ENCODE data around the gene PLOD1.

PLOD1 gene

GRCh38 chr1:11946647-11947046, 12.1 kb downstream of the PLOD1 start:
- ATAC-seq, result no peak
- TF ChIP-seq SNAI2 (CRISPR knock-in tag; IDR thresholded peaks at IDR 0.05) (no peak), BACH2 (CRISPR knock-in tag; IDR thresholded peaks at IDR 0.05; ENCODE audit: borderline replicate concordance) (no peak), ZFP3 (CRISPR knock-in tag; IDR thresholded peaks at IDR 0.05) (no peak), RARB (CRISPR knock-in tag; IDR thresholded peaks at IDR 0.05) (no peak), ZFP30 (CRISPR knock-in tag; IDR thresholded peaks at IDR 0.05) (no peak), ZNF8 (CRISPR knock-in tag; IDR thresholded peaks at IDR 0.05) (no peak)

- TF ChIP-seq PATZ1 (CRISPR knock-in tag; IDR thresholded peaks at IDR 0.05; ENCODE audit: borderline replicate concordance) (no peak), TOX (CRISPR knock-in tag; IDR thresholded peaks at IDR 0.05; ENCODE audit: borderline replicate concordance) (no peak), ZNF8 (CRISPR knock-in tag; IDR thresholded peaks at IDR 0.05) (no peak), ESRRG (CRISPR knock-in tag; IDR thresholded peaks at IDR 0.05) (no peak)
- ATAC-seq, result peak; percentile 20; the same call in 1 of the 3 replicates
These were observed 14.4 kb downstream of the PLOD1 start for GRCh38 chr1:11948822-11949458.

- TF ChIP-seq TOX (CRISPR knock-in tag; IDR thresholded peaks at IDR 0.05; ENCODE audit: borderline replicate concordance) (no peak), TCF4 (CRISPR knock-in tag; IDR thresholded peaks at IDR 0.05; ENCODE audit: borderline replicate concordance) (peak; percentile 75; the same call in 1 of the 2 replicates)
- ATAC-seq, result peak; percentile 43; the same call in 2 of the 3 replicates
These were observed 17.4 kb downstream of the PLOD1 start for GRCh38 chr1:11951901-11952300.

GRCh38 chr1:11952455-11953109, 18.1 kb downstream of the PLOD1 start:
- ATAC-seq, result no peak
- TF ChIP-seq PPARA (CRISPR knock-in tag; IDR thresholded peaks at IDR 0.05; ENCODE audit: borderline replicate concordance), result no peak
- TF ChIP-seq GLIS3 (CRISPR knock-in tag; IDR thresholded peaks at IDR 0.05), result no peak
- no peak for TF ChIP-seq BACH2 (CRISPR knock-in tag; IDR thresholded peaks at IDR 0.05; ENCODE audit: borderline replicate concordance)
- no peak for TF ChIP-seq ESRRG (CRISPR knock-in tag; IDR thresholded peaks at IDR 0.05)
- no peak for TF ChIP-seq ZNF70 (CRISPR knock-in tag; IDR thresholded peaks at IDR 0.05)
- no peak for TF ChIP-seq SNAI2 (CRISPR knock-in tag; IDR thresholded peaks at IDR 0.05)
- no peak for TF ChIP-seq OSR1 (CRISPR knock-in tag; IDR thresholded peaks at IDR 0.05)
- TF ChIP-seq ZNF8 (CRISPR knock-in tag; IDR thresholded peaks at IDR 0.05), result no peak
- TF ChIP-seq ARNTL (CRISPR knock-in tag; IDR thresholded peaks at IDR 0.05; ENCODE audit: borderline replicate concordance, low read depth), result no peak
- TF ChIP-seq CSRNP3 (CRISPR knock-in tag; IDR thresholded peaks at IDR 0.05), result no peak
- TF ChIP-seq TOX (CRISPR knock-in tag; IDR thresholded peaks at IDR 0.05; ENCODE audit: borderline replicate concordance), result no peak
- TF ChIP-seq ZFP30 (CRISPR knock-in tag; IDR thresholded peaks at IDR 0.05), result no peak
- TF ChIP-seq TCF4 (CRISPR knock-in tag; IDR thresholded peaks at IDR 0.05; ENCODE audit: borderline replicate concordance), result no peak
- no peak for TF ChIP-seq ZC3H10 (CRISPR knock-in tag; IDR thresholded peaks at IDR 0.05)
- no peak for TF ChIP-seq ZFP3 (CRISPR knock-in tag; IDR thresholded peaks at IDR 0.05)
- TF ChIP-seq TSHZ2 (CRISPR knock-in tag; IDR thresholded peaks at IDR 0.05), result no peak
- TF ChIP-seq PATZ1 (CRISPR knock-in tag; IDR thresholded peaks at IDR 0.05; ENCODE audit: borderline replicate concordance), result no peak
- TF ChIP-seq ZNF565 (CRISPR knock-in tag; conservative IDR thresholded peaks at IDR 0.05; ENCODE audit: low read depth), result no peak
- no peak for TF ChIP-seq RARB (CRISPR knock-in tag; IDR thresholded peaks at IDR 0.05)

All from SK-N-SH treated with all-trans-retinoic acid at 6 μM for 48 hours (cell line).